HG03521 (cell line): Measurements from ENCODE around the gene THSD4.

Source experiments
- ATAC-seq: cut with Tn5 transposase; IDR thresholded peaks from one replicate; pipeline ENCODE4 v1.9.1; 2021; ENCODE audit warnings: mild to moderate bottlenecking, moderate library complexity; ENCODE audit not compliant: unreplicated experiment

The THSD4 gene

DNA sequence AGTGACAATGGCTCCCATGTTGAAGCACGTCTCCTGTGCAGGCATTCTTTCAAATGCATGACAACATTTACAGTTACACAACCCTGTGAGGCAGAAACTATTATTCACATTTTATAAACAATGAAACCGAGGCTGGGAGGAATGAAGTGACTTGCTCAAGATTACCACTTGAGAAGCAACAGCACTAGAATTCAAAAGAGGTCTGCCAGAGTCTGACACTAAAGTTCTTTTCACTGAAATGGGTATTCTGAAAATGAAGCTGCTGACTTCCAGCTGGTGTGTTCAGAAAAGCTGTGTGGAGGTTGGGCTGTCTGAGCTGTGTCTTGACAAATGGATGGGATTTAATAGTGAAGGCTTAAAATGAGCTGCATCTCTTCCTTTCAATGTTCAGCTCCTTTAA lies 104.4 kb downstream of the THSD4 start:
- ATAC-seq, result no peak

DNA sequence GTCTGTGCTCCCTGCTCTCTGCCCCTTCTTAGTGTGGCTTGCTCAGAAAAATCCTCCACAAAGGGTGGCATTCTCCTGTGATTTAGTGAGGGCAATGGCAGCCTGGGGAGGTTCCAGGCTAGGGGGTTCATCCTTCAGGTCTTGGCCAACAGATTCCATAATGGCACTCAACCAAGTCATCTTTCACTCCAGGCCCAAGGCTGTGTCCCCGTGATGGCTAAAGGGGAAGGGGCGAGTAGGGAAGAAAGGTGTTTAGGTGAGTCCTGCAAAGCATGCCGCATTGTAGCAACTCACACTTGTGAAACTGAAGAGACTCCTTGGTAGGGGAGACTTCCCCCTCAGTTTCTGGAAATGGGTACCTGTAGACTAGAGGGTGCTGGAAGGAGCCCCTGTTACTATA lies 105.6 kb downstream of the THSD4 start:
- no peak for ATAC-seq

DNA sequence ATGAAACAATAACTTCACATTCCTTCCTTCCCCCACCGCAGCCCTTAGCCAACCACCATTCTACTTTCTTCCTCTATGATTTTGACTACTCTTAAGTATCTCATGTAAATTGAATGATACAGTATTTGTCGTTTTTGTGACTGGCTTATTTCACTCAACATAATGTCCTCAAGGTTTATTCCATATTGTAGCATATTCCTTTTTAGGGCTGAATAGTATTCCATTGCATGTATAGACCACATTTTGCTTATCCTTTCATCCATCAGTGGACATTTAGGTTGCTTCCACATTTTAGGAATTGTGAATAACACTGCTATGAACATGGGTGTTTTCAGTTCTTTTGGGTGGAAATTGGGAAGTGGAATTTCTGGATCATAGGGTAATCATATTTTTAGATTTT lies 106.1 kb downstream of the THSD4 start:
- ATAC-seq, result no peak

DNA sequence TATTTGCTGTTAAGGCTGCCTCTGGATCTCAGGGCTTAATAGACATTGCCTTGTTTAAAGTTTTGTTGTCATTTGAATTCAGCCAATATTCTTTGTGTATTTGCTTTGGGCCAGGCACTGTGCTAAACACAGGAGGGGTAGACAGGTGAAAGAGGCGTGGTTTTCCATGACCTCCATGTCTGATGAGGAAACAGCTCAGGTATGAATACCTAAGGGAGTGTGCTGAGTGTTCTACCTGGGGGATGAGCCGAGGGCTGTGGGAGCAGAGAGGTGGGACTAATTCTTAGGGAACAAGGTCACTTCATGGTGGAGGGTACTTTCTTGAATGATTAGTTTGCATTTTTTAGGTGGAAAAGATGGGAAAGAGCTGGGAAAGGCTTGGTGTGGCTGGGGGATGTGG lies 108.2 kb downstream of the THSD4 start:
- no peak for ATAC-seq

DNA sequence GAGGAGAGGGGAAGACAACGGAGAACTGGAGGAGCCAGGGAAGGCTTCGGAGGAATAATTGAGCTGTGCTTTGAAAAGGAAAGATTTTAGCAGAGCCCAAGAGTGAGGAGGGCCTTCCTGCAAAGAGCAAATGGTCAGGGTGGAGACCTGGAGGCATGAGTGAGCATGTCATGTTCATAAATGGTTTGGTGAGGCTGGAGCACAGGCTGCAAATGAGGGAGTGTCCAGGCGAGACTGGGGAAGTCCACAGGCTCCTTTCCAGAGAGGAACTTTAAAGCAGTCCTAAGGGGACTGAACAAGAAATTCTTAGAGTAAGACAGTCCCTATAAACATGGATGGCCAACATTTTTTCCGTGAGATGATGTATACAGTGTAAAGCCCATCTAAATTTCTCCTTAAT lies 108.8 kb downstream of the THSD4 start:
- ATAC-seq, result no peak

DNA sequence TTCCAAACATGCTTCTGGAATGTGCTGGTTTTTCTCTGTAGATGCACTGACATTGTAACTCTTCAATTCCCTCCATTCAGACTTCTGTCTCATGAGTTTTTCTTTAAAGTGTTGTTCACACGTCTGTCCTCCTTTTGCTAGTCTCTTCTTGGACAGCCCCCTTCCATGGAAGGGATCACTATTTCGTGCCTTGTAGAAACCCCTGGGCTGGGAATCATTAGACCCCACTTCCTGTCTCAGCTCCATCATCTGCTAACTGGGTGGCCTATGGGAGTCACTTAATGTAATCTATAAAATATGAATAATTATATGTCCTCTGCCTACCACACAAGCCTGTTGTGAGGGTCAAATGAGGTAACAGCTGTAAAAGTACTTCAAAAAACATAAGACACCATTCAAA lies 110.6 kb downstream of the THSD4 start:
- no peak for ATAC-seq

DNA sequence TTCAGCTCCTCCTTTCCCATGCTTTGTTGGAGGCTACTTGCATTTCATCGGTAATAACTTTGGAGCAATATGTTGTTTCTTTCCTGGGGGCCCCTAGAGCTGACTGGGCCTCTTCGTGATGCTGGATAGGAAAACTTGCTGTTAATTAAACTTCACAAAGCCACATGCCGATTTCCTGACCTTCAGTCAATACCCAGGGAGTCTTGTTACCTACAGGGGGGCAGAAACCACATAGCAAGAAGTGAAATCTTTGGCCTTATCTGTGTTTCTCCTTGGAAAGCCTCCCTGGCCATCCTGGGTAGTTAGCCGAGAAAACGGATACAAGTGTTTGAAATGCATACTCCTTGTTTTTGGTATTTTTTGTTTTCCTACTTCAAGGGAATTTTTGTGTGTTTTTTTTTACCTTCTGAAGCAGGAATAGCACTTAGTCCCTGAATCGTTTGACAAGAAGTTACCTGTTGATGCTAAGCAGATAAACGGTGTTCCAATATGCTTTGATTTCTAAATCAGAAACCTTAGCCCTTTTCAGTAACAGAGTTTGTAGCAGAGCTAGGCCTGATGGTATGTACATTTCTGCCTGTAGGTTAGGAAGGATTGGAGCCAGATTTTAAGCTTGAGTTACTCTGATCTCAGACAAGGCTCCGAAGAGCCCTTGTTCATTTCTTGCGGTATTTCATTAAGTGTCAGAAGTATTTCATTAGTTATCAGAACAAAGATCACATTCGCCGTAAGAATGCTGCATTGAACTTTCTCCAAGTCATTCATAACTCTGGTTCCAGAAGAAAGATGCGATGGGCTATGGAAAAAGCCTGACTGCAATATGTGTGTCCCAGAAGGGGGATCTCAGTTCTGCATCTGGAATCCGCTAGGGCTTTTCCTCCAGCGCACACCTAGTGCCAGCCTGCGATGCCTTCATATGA lies 111.5 kb downstream of the THSD4 start:
- ATAC-seq, result no peak

DNA sequence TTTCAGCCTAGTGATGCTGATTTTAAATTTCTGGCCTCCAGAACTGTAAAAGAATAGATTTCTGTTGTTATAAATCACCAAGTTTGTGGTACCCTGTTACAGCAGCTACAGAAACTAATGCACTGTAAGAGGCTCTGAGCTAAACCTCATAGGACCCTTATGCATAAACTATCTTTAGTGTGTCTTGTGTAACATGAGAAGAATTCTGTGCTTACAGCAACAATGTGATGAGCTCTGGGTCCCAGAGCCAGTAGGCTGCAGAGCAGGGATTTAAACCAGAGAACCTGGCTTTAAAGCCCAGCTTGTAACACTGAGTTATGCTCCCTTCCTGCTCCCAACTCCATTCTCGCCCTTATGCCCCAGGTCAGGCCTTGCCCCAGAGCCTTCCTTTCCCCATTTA lies 113.1 kb downstream of the THSD4 start:
- no peak for ATAC-seq

DNA sequence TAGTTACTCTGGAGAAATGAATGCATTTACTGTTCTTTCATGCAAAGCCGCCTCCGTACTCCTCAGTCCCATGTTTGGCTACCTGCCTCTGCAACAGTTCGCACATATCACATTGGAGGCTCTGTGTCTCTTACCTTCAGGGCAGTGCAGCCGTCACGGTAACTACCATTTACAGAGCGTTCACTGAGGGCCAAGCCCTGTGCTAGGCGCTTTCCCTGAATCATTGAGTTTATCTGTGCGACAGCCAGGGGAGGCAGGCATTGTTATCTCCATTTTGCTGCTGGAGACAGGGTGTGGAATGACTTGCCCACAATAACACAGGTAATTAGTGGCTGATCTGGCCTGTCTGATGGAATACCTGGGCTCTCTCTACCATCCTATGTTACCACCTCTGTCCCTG lies 115.0 kb downstream of the THSD4 start:
- no peak for ATAC-seq

DNA sequence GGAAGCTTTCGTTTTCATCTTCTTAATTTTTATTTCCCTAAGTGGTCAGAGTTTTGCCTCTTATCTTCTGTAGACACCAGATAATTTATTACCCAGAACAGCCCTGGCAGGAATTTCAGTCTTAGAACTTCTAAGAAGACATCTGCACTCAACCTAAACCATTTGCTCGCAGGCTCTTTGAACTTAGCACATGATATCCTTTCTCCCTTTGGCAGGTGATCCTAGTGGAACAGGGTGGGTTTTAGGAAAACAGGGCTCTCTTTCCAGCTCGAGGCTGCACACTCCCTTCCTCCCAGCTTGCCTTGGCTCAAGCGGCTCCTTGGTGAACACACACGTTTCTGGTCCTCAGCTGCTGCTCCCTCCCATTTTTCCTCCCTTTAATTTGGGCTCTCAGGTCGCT lies 116.5 kb downstream of the THSD4 start:
- no peak for ATAC-seq

DNA sequence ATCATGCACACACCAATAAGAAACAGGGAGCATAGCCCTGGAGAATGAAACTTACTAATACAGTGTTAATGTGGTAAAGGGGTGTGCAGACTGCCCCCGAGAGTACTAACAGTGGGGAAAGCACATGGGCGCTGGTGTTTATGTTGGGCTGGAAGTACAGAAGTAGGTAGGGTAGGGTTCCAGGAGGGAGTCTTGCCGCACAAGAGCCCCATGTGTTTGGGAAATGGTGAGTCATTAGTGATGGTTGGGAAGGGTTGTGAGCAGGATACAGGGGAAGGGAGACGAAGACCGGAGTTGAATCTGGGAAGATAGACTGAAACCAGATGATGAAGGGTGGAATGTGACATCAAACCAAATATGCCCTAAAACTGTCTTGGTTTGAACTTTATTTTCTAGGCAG lies 117.1 kb downstream of the THSD4 start:
- no peak for ATAC-seq

DNA sequence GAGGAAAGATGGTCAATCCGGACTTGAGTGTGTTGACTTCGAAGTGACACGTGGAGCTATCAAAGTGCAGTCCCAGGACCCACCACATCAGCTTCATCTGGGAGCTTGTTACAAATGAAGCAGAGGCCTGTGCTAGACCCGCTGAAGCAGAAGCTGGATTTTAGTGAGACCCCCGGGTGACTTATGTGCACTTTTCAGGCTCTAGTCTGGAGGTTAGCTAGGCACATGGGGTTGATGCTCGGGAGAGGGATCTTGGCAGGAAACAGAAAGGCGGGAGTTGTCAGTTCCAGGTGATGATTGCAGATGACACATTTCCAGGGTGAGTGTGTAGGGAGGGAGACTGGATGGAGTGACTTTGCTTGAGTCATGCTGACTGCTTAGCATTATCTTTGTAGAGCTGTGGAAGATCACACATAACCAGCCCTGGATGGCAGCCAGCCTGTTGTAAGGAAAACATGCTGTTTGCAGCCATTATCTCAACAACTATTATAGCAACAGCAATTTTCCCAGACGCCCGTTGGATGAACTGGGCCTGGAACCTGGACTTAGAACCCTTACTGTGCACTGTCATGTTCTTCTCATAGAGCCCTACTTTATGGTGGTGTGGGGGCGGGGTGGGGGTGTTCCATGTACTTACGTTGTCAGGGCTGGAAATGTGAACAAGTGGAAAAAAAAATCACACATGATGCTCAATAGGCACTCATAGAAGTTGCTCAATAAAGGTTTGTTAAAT lies 122.4 kb downstream of the THSD4 start:
- no peak for ATAC-seq

DNA sequence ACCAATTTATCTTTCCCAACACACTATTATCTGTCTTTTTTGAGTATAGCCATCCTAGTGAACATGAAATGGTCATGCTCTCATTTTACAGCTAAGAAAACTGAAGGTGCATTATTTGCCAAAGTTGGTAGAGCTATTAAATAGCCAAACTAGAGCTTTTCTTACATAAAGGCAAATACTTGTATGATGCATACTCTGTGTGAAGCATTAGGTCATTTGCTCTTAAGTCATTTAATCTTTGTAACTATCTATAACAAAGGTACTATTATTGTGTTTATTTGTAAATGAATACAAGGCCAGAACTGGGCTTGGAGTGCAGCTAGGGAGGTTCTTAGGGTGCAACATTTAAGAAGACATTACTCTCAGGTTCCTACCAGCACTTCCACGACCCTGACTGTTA lies 123.7 kb downstream of the THSD4 start:
- ATAC-seq, result no peak

DNA sequence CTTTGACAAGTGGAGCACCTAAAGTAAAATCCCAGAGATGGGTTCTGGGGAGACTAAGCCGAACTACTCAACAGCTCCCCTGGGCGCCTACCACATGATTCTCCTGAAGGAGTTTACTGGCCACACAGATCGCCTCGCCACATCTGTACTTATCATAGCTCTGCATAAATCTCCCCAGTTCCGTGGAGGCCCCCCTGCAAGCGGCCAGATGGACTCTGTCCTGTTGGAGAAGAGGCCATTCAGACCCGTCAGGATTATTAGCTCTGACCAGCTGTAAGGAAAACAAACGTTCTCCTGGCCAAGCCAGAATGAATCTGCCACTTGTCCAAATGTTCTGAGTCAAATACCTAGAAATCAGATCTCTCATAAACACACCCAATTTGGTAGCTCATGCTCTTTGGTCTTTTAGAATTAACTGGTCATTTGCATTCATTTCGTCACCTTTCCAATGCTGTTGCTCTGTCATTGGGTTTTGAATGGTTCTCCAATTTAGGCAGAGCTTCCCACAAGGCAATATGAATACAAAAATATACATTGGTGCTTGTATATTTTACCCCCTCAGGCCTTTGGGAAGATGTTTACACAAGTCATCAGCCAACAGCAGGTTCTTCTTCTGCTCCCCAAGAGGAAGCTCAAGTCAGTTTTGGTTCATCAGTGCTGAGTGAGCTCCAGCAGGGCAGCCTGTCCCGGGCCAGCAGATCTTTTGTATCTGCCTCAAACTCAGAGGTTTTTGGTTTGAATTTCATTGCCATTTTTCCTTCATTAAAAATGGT lies 124.5 kb downstream of the THSD4 start:
- no peak for ATAC-seq

DNA sequence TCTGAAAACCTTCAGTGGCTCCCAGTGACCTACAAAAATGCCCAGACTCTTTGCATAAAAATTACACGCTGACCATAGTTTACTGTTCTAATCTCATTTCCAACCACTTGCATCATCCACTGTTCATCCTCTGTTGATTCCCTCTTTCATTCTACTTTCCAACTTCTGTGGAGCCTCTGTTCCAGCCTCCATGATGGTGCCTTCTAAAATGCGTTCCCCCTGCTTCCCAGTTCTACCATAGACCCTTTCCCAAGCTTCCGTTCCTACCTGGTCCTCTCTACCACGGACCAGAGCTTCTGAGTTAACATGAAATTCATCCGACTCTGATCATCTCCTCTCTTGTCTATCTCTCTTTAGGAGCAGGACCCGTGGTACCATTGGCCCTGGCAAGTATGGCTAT lies 127.0 kb downstream of the THSD4 start:
- ATAC-seq, result no peak

DNA sequence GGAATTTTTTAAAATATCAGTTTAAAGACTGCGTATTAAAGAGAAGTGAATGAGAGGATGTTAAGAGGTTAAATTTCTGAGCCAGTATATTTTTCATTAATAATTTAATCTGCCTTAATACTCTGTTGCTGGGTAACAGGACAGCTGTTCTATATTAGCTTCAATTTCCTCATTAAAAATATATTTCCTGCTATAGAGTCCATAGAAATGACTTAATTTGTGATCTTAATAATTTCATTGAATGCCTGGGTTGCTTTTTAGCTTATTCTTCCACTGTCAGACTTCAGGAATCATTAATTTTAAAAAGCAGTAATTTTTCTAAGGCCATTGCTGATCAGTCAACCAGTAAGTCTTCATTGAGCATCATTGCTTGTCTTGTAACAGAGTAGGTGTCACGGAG lies 129.0 kb downstream of the THSD4 start:
- ATAC-seq, result no peak

DNA sequence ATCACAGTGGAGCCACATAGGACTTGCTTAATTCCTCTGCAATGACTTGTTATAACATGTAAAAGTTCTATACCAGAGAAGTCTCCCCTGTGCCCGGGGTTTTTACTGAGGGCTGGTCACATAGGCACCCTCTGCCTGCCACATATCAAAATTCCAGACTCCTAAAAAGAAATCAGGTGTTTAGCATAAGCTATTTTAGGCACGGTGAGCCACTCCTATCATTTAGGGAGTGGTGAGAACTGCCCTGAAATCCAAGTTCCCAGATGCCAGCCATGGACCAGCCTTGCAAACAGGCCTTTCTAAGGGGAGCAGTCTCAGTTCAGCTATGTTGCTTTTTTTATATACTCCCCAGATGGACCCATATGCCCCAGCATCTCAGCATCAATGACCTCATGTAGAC lies 130.3 kb downstream of the THSD4 start:
- ATAC-seq, result no peak

DNA sequence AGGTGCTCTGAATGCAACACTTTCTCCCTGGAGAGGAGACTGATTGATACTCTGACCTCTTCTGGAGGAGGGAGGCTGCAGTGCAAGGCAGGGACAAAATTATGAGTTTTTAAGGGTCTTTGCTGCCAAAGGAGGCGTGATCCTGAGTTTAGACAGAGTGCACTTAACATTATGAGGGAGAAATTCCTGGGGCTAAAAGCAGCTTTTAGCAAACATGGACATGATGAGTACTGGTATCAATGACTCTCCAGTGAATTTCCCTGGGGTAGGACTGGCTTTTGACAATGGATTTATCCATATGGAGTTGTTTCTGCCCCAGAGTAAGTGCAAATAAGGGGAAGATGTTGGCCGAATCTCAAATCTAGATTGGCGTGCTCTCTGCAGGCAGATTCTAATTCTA lies 133.1 kb downstream of the THSD4 start:
- no peak for ATAC-seq

DNA sequence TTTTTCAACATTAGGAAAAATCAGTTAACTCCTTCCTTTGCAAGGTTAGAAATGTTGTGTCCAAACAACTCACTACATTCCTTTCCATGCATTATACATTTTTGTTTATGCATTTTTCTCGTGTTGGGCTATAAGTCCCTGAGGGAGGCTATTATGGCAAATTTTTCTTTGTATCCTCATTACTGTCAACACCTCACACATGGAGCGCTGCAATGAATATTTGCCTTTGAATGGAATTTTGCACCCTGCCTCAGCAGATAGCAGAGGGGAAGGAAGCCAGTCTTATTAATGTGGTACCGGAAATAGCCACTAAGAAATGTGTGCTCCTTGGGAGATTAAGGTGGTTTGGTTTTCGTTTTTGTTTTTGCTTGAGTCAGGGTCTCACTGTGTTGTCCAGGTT lies 134.7 kb downstream of the THSD4 start:
- no peak for ATAC-seq

DNA sequence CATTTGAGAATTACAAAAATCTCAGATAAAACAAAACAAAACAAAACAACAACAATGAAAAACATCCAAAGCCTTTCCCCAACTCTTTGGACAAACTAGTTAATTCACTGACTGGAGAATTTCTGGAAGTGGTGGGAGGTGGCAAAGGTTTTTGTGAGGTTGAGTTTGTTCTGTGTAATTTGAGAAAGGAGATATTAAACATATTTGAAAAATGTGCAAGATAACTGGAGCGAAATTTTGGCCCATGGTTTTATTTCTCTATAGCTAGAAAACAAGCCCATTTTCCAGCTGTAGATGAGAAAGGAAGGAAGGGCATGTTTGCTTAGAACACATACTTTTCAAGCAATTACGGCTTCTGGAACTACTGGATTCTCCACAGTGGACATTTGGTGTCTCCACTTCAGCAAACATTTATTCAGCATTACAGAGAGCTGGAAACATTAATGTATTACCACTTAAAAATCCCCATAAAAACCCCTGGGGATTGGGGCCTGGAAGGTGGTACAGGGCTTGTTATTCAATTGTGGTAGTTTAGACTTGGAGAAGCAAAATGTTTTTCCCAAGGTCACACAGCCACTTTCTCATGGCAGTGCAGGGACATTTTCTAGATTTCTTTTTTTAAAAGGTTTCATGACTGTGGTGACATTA lies 135.8 kb downstream of the THSD4 start:
- ATAC-seq, result no peak

DNA sequence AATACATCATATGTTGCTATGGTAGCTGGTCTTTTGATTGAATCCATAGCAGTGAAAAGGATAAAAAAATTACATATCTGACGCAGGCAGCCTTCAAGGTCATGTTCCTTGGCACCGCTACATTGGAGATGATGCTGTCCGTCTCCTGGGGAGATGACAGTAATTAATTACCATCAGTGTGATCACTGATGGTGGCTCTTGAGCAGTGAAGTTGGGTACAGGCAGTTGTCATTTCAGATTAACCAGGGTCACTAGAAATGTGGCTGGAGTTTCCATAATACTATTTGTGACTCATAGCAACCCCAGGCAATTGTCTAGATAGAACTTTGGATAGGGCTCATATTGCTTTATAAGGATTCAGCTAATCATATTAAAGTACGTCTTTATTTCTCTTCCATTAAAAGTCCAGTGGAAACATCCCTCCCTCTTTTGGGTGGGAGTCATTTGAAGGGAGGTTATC lies 136.3 kb downstream of the THSD4 start:
- ATAC-seq, result no peak
